HG02870 (cell line): ENCODE data around the gene SEZ6L.
"Not testable (repeated sequence)": the region's sequence is repeated elsewhere in the genome, so short reads cannot be mapped to it uniquely, and the experiment has no call there.

Source experiments
- ATAC-seq: cut with Tn5 transposase; IDR thresholded peaks from one replicate; pipeline ENCODE4 v1.9.1; 2021; ENCODE audit warnings: mild to moderate bottlenecking, moderate library complexity; ENCODE audit not compliant: unreplicated experiment

Gene SEZ6L

DNA sequence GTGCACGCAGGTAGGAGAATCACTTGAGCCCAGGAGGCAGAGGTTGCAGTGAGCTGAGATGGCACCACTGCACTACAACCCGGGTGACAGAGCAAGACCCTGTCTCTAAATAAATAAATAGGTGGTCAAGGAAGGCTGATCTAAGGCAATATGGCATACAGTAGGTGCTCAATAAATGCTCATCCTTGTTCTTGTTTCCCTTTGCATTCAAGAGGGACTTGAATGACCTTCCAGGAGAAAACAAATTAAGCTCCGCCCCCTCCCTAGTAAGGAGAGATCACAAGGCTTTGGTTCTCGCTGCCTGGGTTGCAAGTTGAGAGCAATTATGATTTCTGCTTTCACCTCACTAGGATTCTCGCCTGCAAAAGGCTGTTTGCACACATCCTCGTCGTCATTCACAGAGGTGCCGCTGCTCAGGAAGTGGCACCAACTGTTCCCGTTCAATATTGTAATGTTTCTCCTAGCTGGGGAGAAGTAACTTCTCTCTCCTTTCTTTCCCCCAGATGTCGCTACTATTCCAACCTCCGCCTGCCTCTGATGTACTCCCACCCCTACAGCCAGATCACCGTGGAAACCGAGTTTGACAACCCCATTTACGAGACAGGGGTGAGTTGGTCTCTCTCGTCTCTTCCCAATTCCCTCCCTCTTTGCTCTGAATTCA is 208.0 kb downstream of the SEZ6L start:
- no peak for ATAC-seq

GRCh38 chr22:26380072-26380830 is 211.0 kb downstream of the SEZ6L start:
- no peak for ATAC-seq

- no peak for ATAC-seq
These were observed 213.5 kb downstream of the SEZ6L start for GRCh38 chr22:26382782-26383181.

- no peak for ATAC-seq
These were observed 214.8 kb downstream of the SEZ6L start for GRCh38 chr22:26383968-26384556.

GRCh38 chr22:26385164-26385563 is 215.9 kb downstream of the SEZ6L start:
- ATAC-seq = no peak

- no peak for ATAC-seq
These were observed 219.9 kb downstream of the SEZ6L start for GRCh38 chr22:26389125-26389524.

DNA sequence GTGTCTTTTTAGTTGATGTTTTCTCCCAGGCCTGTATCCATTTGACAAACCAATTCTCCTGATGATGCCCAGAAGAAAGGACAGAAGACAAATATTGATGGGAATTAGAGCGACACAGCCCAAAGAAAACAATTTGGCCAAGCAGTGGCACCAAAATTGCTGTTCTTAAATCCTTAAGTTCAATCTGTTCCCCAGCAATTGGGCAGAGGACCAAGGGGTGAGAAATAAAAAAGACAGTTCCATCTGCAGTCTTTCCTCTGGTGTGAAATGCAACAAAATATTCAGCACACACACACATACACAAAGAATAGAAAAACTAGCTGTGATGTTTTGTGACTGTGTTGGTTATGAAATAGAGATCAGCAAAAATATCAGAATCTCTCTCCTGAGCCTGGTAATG is 221.8 kb downstream of the SEZ6L start:
- no peak for ATAC-seq

GRCh38 chr22:26391623-26392022 is 222.4 kb downstream of the SEZ6L start:
- ATAC-seq = no peak

- ATAC-seq = no peak
These were observed 224.7 kb downstream of the SEZ6L start for GRCh38 chr22:26393929-26394328.

GRCh38 chr22:26394777-26395176 is 225.5 kb downstream of the SEZ6L start:
- ATAC-seq = no peak

DNA sequence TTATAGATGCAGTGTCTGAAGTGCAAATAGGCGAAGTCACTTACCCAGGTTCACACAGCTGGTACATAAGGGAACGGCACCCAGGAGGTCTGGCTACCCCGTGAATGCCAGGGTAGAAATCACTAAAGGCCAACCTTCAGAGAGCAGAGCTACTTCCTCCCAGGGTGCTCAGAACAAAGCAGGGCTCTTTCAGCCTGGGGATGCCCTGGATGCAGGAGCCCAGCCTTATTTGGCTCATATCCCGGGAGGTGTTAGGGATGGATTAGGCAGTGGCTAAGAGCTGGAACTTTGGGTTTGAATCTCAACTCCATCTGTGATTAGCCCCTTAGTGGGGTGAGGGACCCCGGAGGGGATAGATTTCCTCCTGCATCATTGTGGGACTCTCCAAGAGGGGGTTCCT is 226.7 kb downstream of the SEZ6L start:
- ATAC-seq = no peak

DNA sequence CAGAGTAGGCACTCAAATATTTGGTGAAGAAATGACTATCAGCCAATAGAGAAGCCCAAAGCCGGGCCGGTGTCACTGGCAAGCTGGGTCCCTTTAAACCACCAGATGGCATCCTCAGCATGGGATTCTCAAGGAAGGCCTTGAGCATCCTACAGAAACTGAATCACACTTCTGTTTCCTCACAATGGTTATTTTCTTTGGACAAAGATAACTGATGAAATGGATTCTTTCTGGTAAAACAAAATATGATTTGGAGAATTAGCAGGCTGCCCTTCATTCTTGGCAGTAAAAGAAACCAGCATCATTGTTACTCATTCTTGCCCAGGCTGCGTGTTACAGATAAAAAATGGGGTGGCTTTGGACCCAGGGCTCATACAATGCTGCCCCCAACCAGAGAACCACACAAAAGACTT is 229.5 kb downstream of the SEZ6L start:
- no peak for ATAC-seq

GRCh38 chr22:26399289-26399688 is 230.0 kb downstream of the SEZ6L start:
- ATAC-seq = no peak

GRCh38 chr22:26401726-26402125 is 232.5 kb downstream of the SEZ6L start:
- ATAC-seq = no peak

GRCh38 chr22:26404851-26405421 is 235.7 kb downstream of the SEZ6L start:
- no peak for ATAC-seq

- ATAC-seq = no peak
These were observed 236.9 kb downstream of the SEZ6L start for GRCh38 chr22:26406118-26406517.

- not testable (repeated sequence) for ATAC-seq
These were observed 239.4 kb downstream of the SEZ6L start for GRCh38 chr22:26408562-26409220.

DNA sequence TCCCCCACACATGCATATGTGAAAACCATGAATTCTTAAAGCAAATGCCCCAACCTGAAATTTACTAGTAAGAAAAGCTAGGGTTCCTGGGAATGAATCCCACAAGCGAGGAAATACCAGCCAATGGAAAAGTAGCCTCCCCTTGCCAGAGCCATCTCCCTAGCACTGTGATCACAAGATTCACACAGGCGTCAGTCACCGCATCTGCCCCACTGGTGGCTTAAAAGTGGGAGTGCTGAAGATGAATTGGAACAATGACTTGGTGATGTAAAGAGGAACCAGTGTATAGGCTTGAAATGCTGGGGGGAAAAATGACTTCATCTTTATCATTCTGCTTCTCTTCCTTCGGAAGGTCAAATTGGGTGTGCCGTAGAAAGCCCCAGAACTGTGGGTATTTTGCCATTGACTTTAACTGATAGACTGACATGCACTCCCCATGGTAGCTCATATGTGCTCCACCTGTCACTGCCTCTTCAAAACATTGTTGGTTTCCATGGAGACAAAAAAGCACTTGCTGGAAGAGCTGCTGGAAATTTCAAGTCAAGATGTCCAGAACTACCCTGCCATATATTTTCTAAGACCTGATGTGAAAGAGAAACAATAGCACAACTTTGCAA is 240.6 kb downstream of the SEZ6L start:
- ATAC-seq = no peak

- ATAC-seq = no peak
These were observed 241.1 kb downstream of the SEZ6L start for GRCh38 chr22:26410386-26410785.

DNA sequence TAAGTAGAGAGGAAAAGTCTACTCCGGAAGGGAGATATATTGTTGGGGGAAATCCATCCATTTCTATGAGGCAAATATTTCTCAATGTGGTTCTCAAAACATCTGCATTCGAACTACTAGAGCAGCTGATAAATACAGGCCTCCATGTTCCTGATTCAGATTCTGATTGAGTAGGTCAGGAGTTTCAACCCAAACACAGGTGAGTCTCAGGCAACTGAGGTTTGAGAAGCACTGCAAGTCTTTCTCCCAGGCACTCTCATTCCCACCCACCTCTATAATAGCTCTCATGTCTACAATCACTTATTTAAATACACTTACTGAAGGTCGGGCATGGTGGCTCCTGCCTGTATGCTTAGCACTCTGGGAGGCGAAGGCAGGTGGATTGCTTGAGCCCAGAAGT is 245.1 kb downstream of the SEZ6L start:
- no peak for ATAC-seq

DNA sequence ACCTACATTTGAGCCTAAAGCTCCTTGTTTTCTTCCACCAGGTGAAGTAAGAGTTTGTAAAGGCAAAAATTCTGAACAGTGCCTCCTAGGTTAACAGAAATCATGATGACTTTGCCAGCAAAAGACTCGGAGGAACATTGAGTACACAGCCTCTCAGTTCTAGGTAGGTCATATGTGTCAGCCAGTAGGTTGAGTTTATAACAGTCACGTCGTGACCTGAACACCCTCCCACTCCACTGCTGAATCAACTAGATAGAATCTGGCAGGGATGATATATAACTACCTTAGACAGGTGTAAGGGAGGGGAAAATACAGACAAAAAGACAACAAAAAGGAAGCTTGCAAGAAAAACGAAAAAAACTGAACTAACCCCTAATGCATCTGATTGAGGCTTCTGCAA is 247.0 kb downstream of the SEZ6L start:
- no peak for ATAC-seq
